Caco-2 (cell line): ENCODE data around the gene UMPS. TPM values are rescaled to one million over a fixed set of nuclear protein-coding genes. Genes with fewer than 3 reads are reported as not detected.

Source experiments
- BruUV-seq: library from RNA; stranded (reverse); fragments of 400-500 nt; replicated peaks from 2 replicates; lab custom pipeline; 2021; lab: Mats Ljungman, UMichigan
- CTCF ChIA-PET: fragments of 300-600 bp; sonication (Branson Sonifier 250); formaldehyde crosslinking; loops from one replicate; lab custom pipeline; 2022; ENCODE audit warnings: antibody characterized with exemption; lab: Charles Lee
- POLR2A ChIA-PET: fragments of 300-600 bp; sonication (Branson Sonifier 250); formaldehyde crosslinking; loops from one replicate; lab custom pipeline; 2022; ENCODE audit warnings: antibody characterized with exemption; lab: Charles Lee
- DNase-seq, 2 experiments: peaks; one replicate each; pipeline versions ENCODE4 v3.0.0 to v3.0.0-alpha.2; 2020 to 2022
- H3K27me3 ChIP-seq: replicated peaks from 2 replicates; pipeline ENCODE4 v1.6.0; 2011; ENCODE audit warnings: low read length; ENCODE audit not compliant: control insufficient read depth, insufficient read depth
- H3K36me3 ChIP-seq: 2 replicates; pipeline ENCODE4 v1.5.1; 2011; ENCODE audit warnings: low read length; ENCODE audit not compliant: control insufficient read depth, insufficient read depth
- H3K4me1 ChIP-seq: fragments of 250-450 bp; sonication (Bioruptor Pico); 2 replicates; pipeline ENCODE4 v1.5.1; 2020; ENCODE audit warnings: mild to moderate bottlenecking
- H3K4me3 ChIP-seq: 2 replicates; pipeline ENCODE4 v1.5.1; 2011; ENCODE audit warnings: low read depth, mild to moderate bottlenecking, control low read depth, low read length
- H3K9me3 ChIP-seq: fragments of 250-450 bp; sonication (Bioruptor Pico); 2 replicates; pipeline ENCODE4 v1.5.1; 2020; ENCODE audit warnings: mild to moderate bottlenecking, moderate library complexity
- H3K27ac Mint-ChIP-seq: one replicate; pipeline ENCODE4 v1.8.0; 2022; ENCODE audit warnings: mixed read lengths; ENCODE audit not compliant: unreplicated experiment
- H3K27me3 Mint-ChIP-seq: one replicate; pipeline ENCODE4 v1.8.0; 2022; ENCODE audit warnings: mixed read lengths; ENCODE audit not compliant: insufficient read depth, unreplicated experiment
- H3K36me3 Mint-ChIP-seq: one replicate; pipeline ENCODE4 v1.8.0; 2022; ENCODE audit warnings: mild to moderate bottlenecking, mixed read lengths; ENCODE audit not compliant: insufficient read depth, unreplicated experiment
- H3K4me1 Mint-ChIP-seq: one replicate; pipeline ENCODE4 v1.8.0; 2022; ENCODE audit warnings: low read depth, mixed read lengths; ENCODE audit not compliant: unreplicated experiment
- H3K4me3 Mint-ChIP-seq: one replicate; pipeline ENCODE4 v1.8.0; 2022; ENCODE audit warnings: mild to moderate bottlenecking, moderate library complexity, mixed read lengths; ENCODE audit not compliant: unreplicated experiment
- H3K9me3 Mint-ChIP-seq: one replicate; pipeline ENCODE4 v1.8.0; 2022; ENCODE audit warnings: mixed read lengths; ENCODE audit not compliant: unreplicated experiment
- intact Hi-C: fragments of 100-400 bp; cut with micrococcal nuclease; formaldehyde crosslinking; loops from one replicate; pipeline ENCODE4 v1.10.0; 2022; ENCODE audit not compliant: unreplicated experiment
- total RNA-seq: library from RNA; stranded (reverse); gene quantifications from 2 replicates; pipeline ENCODE4 v1.2.3, GENCODE V29; 2022
- TF ChIP-seq, protein P1 (sequence below), 2 experiments: fragments of 200-600 bp in 1 of 2; IDR thresholded peaks; 1 replicate in 1 of 2; 2 replicates in 1 of 2; pipeline versions ENCODE4 v1.5.1 to v1.8.0; 2011 to 2022; ENCODE audit warnings: antibody characterized with exemption in 1 of 2, control low read depth in 1 of 2, inconsistent platforms in 1 of 2, low read depth in 1 of 2, low read length in 1 of 2, mild to moderate bottlenecking in 1 of 2, moderate library complexity in 1 of 2; ENCODE audit not compliant: insufficient read depth in 1 of 2, severe bottlenecking in 1 of 2, unreplicated experiment in 1 of 2

UMPS gene
- total RNA-seq, 1 experiment from 2014 or later: 62.9 TPM

DNA sequence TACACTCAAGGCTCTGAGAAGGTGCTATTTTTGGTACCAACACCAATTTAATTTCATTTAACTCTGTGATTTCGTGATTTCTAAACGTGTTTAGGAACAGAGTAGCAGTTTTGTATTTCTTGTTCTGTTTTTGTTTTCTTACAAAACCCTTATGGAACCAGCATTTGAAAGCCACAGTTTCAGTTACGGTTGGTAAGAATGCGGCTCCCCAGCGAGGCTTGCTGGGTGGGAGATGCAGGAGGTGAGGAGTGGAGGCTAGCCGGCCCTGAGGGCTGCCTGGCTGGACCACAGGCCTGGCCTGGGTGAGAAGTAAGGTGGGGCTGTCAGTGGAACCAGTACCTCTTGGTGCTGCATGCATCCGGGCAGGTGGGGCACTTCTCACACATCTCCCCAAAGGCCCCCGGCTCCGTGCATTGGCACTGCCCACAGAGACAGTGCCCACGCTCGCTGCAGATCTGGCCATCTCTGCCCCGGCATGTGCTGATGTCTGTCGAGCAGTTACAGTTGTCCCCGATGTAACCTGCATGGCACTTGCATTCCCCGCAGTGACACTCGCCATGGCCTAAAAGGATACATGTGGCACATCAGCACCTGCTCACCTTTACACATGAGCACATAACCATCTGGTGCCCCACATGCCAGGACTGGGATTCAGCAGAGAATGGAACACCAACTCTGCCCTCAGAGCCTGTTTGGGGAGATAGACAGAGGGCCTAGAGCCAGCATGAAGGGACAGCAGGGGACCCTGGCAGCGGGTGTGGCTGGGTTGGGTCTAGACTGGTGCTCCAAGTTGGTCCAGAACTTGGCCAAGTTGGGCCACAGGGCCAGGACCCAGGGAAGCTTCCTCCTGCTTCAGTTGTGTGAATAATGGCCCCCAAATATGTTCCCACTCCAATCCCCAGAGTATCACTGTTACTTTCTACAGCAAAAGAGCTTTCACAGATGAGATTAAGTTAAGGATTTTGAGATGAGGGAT lies 43.4 kb downstream of the UMPS start:
- no TSS peak for BruUV-seq
- POLR2A ChIA-PET: no interaction called here

DNA sequence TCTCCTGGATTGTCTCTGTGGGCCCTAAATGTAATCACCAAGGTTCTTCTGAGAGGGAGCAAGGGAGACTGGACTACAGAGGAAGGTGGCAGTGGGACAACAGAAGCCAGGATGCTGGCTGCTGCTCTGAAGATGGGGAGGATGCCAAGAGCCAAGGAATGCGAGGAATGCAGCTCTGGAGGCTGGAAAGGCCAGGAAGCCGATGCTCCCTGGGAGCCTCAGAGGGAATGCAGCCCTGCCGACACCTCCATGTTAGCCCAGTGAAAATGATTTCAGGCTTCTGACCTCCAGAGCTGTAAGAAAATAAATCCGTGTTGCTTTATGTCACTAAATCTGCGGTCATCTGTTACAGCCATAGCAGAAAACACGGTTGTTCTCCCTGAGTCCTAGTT lies 44.1 kb downstream of the UMPS start:
- no peaks in the 10 kb centered on the region for H3K27me3 ChIP-seq
- TF ChIP-seq, protein P1, sequence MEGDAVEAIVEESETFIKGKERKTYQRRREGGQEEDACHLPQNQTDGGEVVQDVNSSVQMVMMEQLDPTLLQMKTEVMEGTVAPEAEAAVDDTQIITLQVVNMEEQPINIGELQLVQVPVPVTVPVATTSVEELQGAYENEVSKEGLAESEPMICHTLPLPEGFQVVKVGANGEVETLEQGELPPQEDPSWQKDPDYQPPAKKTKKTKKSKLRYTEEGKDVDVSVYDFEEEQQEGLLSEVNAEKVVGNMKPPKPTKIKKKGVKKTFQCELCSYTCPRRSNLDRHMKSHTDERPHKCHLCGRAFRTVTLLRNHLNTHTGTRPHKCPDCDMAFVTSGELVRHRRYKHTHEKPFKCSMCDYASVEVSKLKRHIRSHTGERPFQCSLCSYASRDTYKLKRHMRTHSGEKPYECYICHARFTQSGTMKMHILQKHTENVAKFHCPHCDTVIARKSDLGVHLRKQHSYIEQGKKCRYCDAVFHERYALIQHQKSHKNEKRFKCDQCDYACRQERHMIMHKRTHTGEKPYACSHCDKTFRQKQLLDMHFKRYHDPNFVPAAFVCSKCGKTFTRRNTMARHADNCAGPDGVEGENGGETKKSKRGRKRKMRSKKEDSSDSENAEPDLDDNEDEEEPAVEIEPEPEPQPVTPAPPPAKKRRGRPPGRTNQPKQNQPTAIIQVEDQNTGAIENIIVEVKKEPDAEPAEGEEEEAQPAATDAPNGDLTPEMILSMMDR (IDR thresholded peaks at IDR 0.05; ENCODE audit: insufficient read depth in 1 of 2, low read depth in 1 of 2, low read length in 1 of 2, severe bottlenecking in 1 of 2, unreplicated experiment in 1 of 2): no peak
- ChIA-PET POLR2A (no interaction called here), CTCF (interaction anchor here (0.9 to 1.5 kb wide), 3 partner anchors 12 to 127 kb away, joined by 3 to 4 read pairs (median 4); no protein-coding TSS in a partner anchor)
- H3K4me3 ChIP-seq: no peak overlapping the region
- peaks cover 19% of the 10 kb centered on the region for H3K36me3 Mint-ChIP-seq
- BruUV-seq: no TSS peak
- H3K9me3 Mint-ChIP-seq: no peaks in the 10 kb centered on the region
- H3K27ac Mint-ChIP-seq: peak overlapping the region; percentile 62
- intact Hi-C loops: no loop called here
- H3K9me3 ChIP-seq: no peaks in the 10 kb centered on the region
- H3K27me3 Mint-ChIP-seq: no peaks in the 10 kb centered on the region
- peak; percentile 22 to 54 for DNase-seq
- peaks cover 11% of the 10 kb centered on the region for H3K4me1 ChIP-seq
- H3K36me3 ChIP-seq: peaks cover 3% of the 10 kb centered on the region; the same call in 1 of the 2 replicates
- H3K4me3 Mint-ChIP-seq: no peak overlapping the region
- H3K4me1 Mint-ChIP-seq: peaks cover 15% of the 10 kb centered on the region

More for the DNA sequence above, 43.4 kb downstream of the UMPS start:
- no peaks in the 10 kb centered on the region for H3K9me3 ChIP-seq
- peaks cover 21% of the 10 kb centered on the region for H3K36me3 Mint-ChIP-seq
- intact Hi-C loops: no loop called here
- H3K4me1 Mint-ChIP-seq: peaks cover 15% of the 10 kb centered on the region
- TF ChIP-seq, protein P1 (IDR thresholded peaks at IDR 0.05; ENCODE audit: insufficient read depth in 1 of 2, low read depth in 1 of 2, low read length in 1 of 2, severe bottlenecking in 1 of 2, unreplicated experiment in 1 of 2): no peak
- peaks cover 11% of the 10 kb centered on the region for H3K4me1 ChIP-seq
- peaks cover 3% of the 10 kb centered on the region; the same call in 1 of the 2 replicates for H3K36me3 ChIP-seq
- no peaks in the 10 kb centered on the region for H3K27me3 ChIP-seq
- H3K4me3 ChIP-seq: no peak overlapping the region
- DNase-seq: no peak
- CTCF ChIA-PET: interaction anchor here (0.9 to 1.5 kb wide), 3 partner anchors 13 to 127 kb away, joined by 3 to 4 read pairs (median 4); no protein-coding TSS in a partner anchor
- H3K9me3 Mint-ChIP-seq: no peaks in the 10 kb centered on the region
- no peaks in the 10 kb centered on the region for H3K27me3 Mint-ChIP-seq
- peak overlapping the region; percentile 62 for H3K27ac Mint-ChIP-seq
- no peak overlapping the region for H3K4me3 Mint-ChIP-seq

DNA sequence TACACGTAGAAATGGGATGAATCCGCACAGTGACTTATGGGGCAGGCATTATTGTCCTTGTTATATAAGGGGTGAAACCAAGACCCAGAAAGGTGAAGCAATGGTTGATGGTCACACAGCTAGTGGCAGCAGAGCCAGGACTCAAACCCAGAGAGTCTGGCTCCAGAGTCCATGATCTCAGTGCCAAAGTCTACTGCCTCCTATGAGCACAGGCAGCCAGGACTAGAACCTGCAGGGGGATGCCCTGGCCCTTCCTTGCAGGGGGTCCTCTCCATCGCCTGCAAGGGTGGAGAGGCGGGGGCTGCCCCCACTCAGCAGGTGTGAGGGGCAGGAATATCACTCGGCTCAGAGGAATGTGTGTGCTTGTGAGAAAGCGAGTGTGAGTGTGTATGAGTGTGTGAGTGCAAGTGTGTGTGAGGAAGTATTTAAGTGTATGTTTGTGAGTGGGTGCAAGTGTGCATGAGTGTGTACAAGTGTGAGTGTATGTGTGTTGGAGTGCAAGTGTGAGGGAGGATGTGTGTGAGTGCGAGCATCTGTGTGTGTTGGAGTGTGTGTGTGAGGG lies 44.7 kb downstream of the UMPS start:
- peaks cover 15% of the 10 kb centered on the region for H3K4me1 Mint-ChIP-seq

More for the DNA sequence above, 44.7 kb downstream of the UMPS start:
- no peaks in the 10 kb centered on the region for H3K27me3 ChIP-seq
- TF ChIP-seq, protein P1 (IDR thresholded peaks at IDR 0.05; ENCODE audit: insufficient read depth in 1 of 2, low read depth in 1 of 2, low read length in 1 of 2, severe bottlenecking in 1 of 2, unreplicated experiment in 1 of 2): no peak
- intact Hi-C loops: no loop called here
- H3K36me3 Mint-ChIP-seq: peaks cover 13% of the 10 kb centered on the region
- H3K4me1 ChIP-seq: peaks cover 11% of the 10 kb centered on the region
- CTCF ChIA-PET: interaction anchor here (0.9 to 1.5 kb wide), 3 partner anchors 12 to 126 kb away, joined by 3 to 4 read pairs (median 4); no protein-coding TSS in a partner anchor
- H3K9me3 ChIP-seq: no peaks in the 10 kb centered on the region
- H3K4me3 ChIP-seq: no peak overlapping the region
- DNase-seq: no peak
- no peak overlapping the region for H3K4me3 Mint-ChIP-seq
- no TSS peak for BruUV-seq
- no peaks in the 10 kb centered on the region for H3K9me3 Mint-ChIP-seq
- H3K27ac Mint-ChIP-seq: no peak overlapping the region
- POLR2A ChIA-PET: no interaction called here
- H3K36me3 ChIP-seq: peaks cover 3% of the 10 kb centered on the region; the same call in 1 of the 2 replicates
- H3K27me3 Mint-ChIP-seq: no peaks in the 10 kb centered on the region
